ENCODE data around the gene PMPCA.

PMPCA gene

GRCh38 chr9:136397643-136398042 lies 12.8 kb upstream of the PMPCA start:
- Histone ChIP-seq H3K9me3 (ENCODE audit: control insufficient read depth in 1 of 2, low read length in 2 of 2) (no peaks in the 10 kb centered on the region), H3K4me3 (ENCODE audit: low read depth in 1 of 2, low read length in 2 of 2) (no peak overlapping the region), H3K27me3 (ENCODE audit: low read depth, low read length) (no peaks in the 10 kb centered on the region), H3K36me3 (ENCODE audit: control insufficient read depth in 1 of 2, insufficient read depth in 2 of 2, low read length in 2 of 2) (peaks cover 15 to 47% of the 10 kb centered on the region in 2 donors), H3K4me1 (ENCODE audit: control insufficient read depth in 1 of 2, insufficient read depth in 2 of 2, low read length in 2 of 2) (peaks cover 0 to 17% of the 10 kb centered on the region in 2 donors), H3K27ac (ENCODE audit: low read length) (no peak overlapping the region)

- Histone ChIP-seq H3K4me3 (ENCODE audit: low read depth in 1 of 2, low read length in 2 of 2) (no peak overlapping the region), H3K36me3 (ENCODE audit: control insufficient read depth in 1 of 2, insufficient read depth in 2 of 2, low read length in 2 of 2) (peaks cover 14 to 40% of the 10 kb centered on the region in 2 donors), H3K27me3 (ENCODE audit: low read depth, low read length) (no peaks in the 10 kb centered on the region), H3K9me3 (ENCODE audit: control insufficient read depth in 1 of 2, low read length in 2 of 2) (no peaks in the 10 kb centered on the region), H3K27ac (ENCODE audit: low read length) (no peak overlapping the region), H3K4me1 (ENCODE audit: control insufficient read depth in 1 of 2, insufficient read depth in 2 of 2, low read length in 2 of 2) (peaks cover 0 to 17% of the 10 kb centered on the region in 2 donors)
Measured at GRCh38 chr9:136398286-136398685, 12.2 kb upstream of the PMPCA start.

- no peak overlapping the region for H3K27ac ChIP-seq (ENCODE audit: low read length)
- no peaks in the 10 kb centered on the region for H3K27me3 ChIP-seq (ENCODE audit: low read depth, low read length)
- peaks cover 0 to 17% of the 10 kb centered on the region in 2 donors for H3K4me1 ChIP-seq (ENCODE audit: control insufficient read depth in 1 of 2, insufficient read depth in 2 of 2, low read length in 2 of 2)
- H3K36me3 ChIP-seq (ENCODE audit: control insufficient read depth in 1 of 2, insufficient read depth in 2 of 2, low read length in 2 of 2): peaks cover 14 to 38% of the 10 kb centered on the region in 2 donors
- no peaks in the 10 kb centered on the region for H3K9me3 ChIP-seq (ENCODE audit: control insufficient read depth in 1 of 2, low read length in 2 of 2)
- H3K4me3 ChIP-seq (ENCODE audit: low read depth in 1 of 2, low read length in 2 of 2): peak overlapping the region; percentile 66 to 96
Measured at GRCh38 chr9:136399176-136400037, 11.1 kb upstream of the PMPCA start.

GRCh38 chr9:136400038-136400834 lies 10.2 kb upstream of the PMPCA start, which contains the start of gene SNAPC4:
SNAPC4 (minus strand) TSS chr9:136400170; CDS start chr9:136398428, 1,742 bp downstream.
- Histone ChIP-seq H3K27me3 (ENCODE audit: low read depth, low read length) (no peaks in the 10 kb centered on the region), H3K27ac (ENCODE audit: low read length) (no peak within 1 kb of the TSS), H3K9me3 (ENCODE audit: control insufficient read depth in 1 of 2, low read length in 2 of 2) (no peaks in the 10 kb centered on the region), H3K4me3 (ENCODE audit: low read depth in 1 of 2, low read length in 2 of 2) (peak within 1 kb of the TSS; percentile 66 to 96), H3K36me3 (ENCODE audit: control insufficient read depth in 1 of 2, insufficient read depth in 2 of 2, low read length in 2 of 2) (peaks cover 10 to 37% of the 10 kb centered on the region in 2 donors), H3K4me1 (ENCODE audit: control insufficient read depth in 1 of 2, insufficient read depth in 2 of 2, low read length in 2 of 2) (peaks cover 0 to 17% of the 10 kb centered on the region in 2 donors)

GRCh38 chr9:136401173-136401922 lies 9.1 kb upstream of the PMPCA start:
- Histone ChIP-seq H3K27me3 (ENCODE audit: low read depth, low read length) (no peaks in the 10 kb centered on the region), H3K9me3 (ENCODE audit: control insufficient read depth in 1 of 2, low read length in 2 of 2) (no peaks in the 10 kb centered on the region), H3K36me3 (ENCODE audit: control insufficient read depth in 1 of 2, insufficient read depth in 2 of 2, low read length in 2 of 2) (peaks cover 11 to 36% of the 10 kb centered on the region in 2 donors), H3K4me1 (ENCODE audit: control insufficient read depth in 1 of 2, insufficient read depth in 2 of 2, low read length in 2 of 2) (peaks cover 0 to 17% of the 10 kb centered on the region in 2 donors), H3K27ac (ENCODE audit: low read length) (no peak overlapping the region), H3K4me3 (ENCODE audit: low read depth in 1 of 2, low read length in 2 of 2) (no peak overlapping the region)

- H3K27ac ChIP-seq (ENCODE audit: low read length): no peak overlapping the region
- no peaks in the 10 kb centered on the region for H3K27me3 ChIP-seq (ENCODE audit: low read depth, low read length)
- no peak overlapping the region for H3K4me3 ChIP-seq (ENCODE audit: low read depth in 1 of 2, low read length in 2 of 2)
- H3K9me3 ChIP-seq (ENCODE audit: control insufficient read depth in 1 of 2, low read length in 2 of 2): no peaks in the 10 kb centered on the region
- H3K4me1 ChIP-seq (ENCODE audit: control insufficient read depth in 1 of 2, insufficient read depth in 2 of 2, low read length in 2 of 2): peaks cover 0 to 17% of the 10 kb centered on the region in 2 donors
- H3K36me3 ChIP-seq (ENCODE audit: control insufficient read depth in 1 of 2, insufficient read depth in 2 of 2, low read length in 2 of 2): peaks cover 8 to 32% of the 10 kb centered on the region in 2 donors
Measured at GRCh38 chr9:136402067-136402466, 8.4 kb upstream of the PMPCA start.

- Histone ChIP-seq H3K4me3 (ENCODE audit: low read depth in 1 of 2, low read length in 2 of 2) (no peak overlapping the region), H3K27me3 (ENCODE audit: low read depth, low read length) (no peaks in the 10 kb centered on the region), H3K27ac (ENCODE audit: low read length) (no peak overlapping the region), H3K4me1 (ENCODE audit: control insufficient read depth in 1 of 2, insufficient read depth in 2 of 2, low read length in 2 of 2) (peaks cover 0 to 16% of the 10 kb centered on the region in 2 donors), H3K36me3 (ENCODE audit: control insufficient read depth in 1 of 2, insufficient read depth in 2 of 2, low read length in 2 of 2) (peaks cover 6 to 36% of the 10 kb centered on the region in 2 donors), H3K9me3 (ENCODE audit: control insufficient read depth in 1 of 2, low read length in 2 of 2) (no peaks in the 10 kb centered on the region)
Measured at GRCh38 chr9:136403538-136403914, 6.9 kb upstream of the PMPCA start.

- Histone ChIP-seq H3K4me3 (ENCODE audit: low read depth in 1 of 2, low read length in 2 of 2) (no peak overlapping the region), H3K9me3 (ENCODE audit: control insufficient read depth in 1 of 2, low read length in 2 of 2) (no peaks in the 10 kb centered on the region), H3K27ac (ENCODE audit: low read length) (no peak overlapping the region), H3K36me3 (ENCODE audit: control insufficient read depth in 1 of 2, insufficient read depth in 2 of 2, low read length in 2 of 2) (peaks cover 6 to 36% of the 10 kb centered on the region in 2 donors), H3K27me3 (ENCODE audit: low read depth, low read length) (no peaks in the 10 kb centered on the region), H3K4me1 (ENCODE audit: control insufficient read depth in 1 of 2, insufficient read depth in 2 of 2, low read length in 2 of 2) (peaks cover 0 to 13% of the 10 kb centered on the region in 2 donors)
Measured at GRCh38 chr9:136403915-136404800, 6.3 kb upstream of the PMPCA start.

GRCh38 chr9:136404801-136405136 lies 5.7 kb upstream of the PMPCA start:
- no peak overlapping the region for H3K4me3 ChIP-seq (ENCODE audit: low read depth in 1 of 2, low read length in 2 of 2)
- no peak overlapping the region for H3K27ac ChIP-seq (ENCODE audit: low read length)
- H3K36me3 ChIP-seq (ENCODE audit: control insufficient read depth in 1 of 2, insufficient read depth in 2 of 2, low read length in 2 of 2): peaks cover 6 to 36% of the 10 kb centered on the region in 2 donors
- no peaks in the 10 kb centered on the region for H3K9me3 ChIP-seq (ENCODE audit: control insufficient read depth in 1 of 2, low read length in 2 of 2)
- H3K4me1 ChIP-seq (ENCODE audit: control insufficient read depth in 1 of 2, insufficient read depth in 2 of 2, low read length in 2 of 2): peaks cover 0 to 14% of the 10 kb centered on the region in 2 donors
- no peaks in the 10 kb centered on the region for H3K27me3 ChIP-seq (ENCODE audit: low read depth, low read length)

GRCh38 chr9:136405481-136405880 lies 5.0 kb upstream of the PMPCA start:
- Histone ChIP-seq H3K27me3 (ENCODE audit: low read depth, low read length) (no peaks in the 10 kb centered on the region), H3K9me3 (ENCODE audit: control insufficient read depth in 1 of 2, low read length in 2 of 2) (no peaks in the 10 kb centered on the region), H3K36me3 (ENCODE audit: control insufficient read depth in 1 of 2, insufficient read depth in 2 of 2, low read length in 2 of 2) (peaks cover 6 to 36% of the 10 kb centered on the region in 2 donors), H3K4me1 (ENCODE audit: control insufficient read depth in 1 of 2, insufficient read depth in 2 of 2, low read length in 2 of 2) (peaks cover 0 to 14% of the 10 kb centered on the region in 2 donors), H3K4me3 (ENCODE audit: low read depth in 1 of 2, low read length in 2 of 2) (no peak overlapping the region), H3K27ac (ENCODE audit: low read length) (no peak overlapping the region)

Measured in muscle layer of duodenum (tissue), 2 donors.